Lower lobe of right lung (tissue), 2 donors: ENCODE data around the gene HMCN2. TPM values are rescaled to one million over a fixed set of nuclear protein-coding genes. Genes with fewer than 3 reads are reported as not detected.

Experiments used
- ATAC-seq, 2 donors: fragments of 200-7000 bp; cut with Tn5 transposase; one replicate each; pipeline ENCODE4 v1.9.1; 2020 to 2022; ENCODE audit warnings: mild to moderate bottlenecking in 2 of 2, moderate library complexity in 2 of 2
- DNase-seq: peaks from one replicate; pipeline ENCODE4 v3.0.0-alpha.2; 2020
- H3K27ac ChIP-seq: fragments of 200-600 bp; one replicate; pipeline ENCODE4 v1.8.0; 2022
- H3K27me3 ChIP-seq: fragments of 200-600 bp; one replicate; pipeline ENCODE4 v1.8.0; 2022; ENCODE audit warnings: low read depth
- H3K36me3 ChIP-seq: fragments of 200-600 bp; one replicate; pipeline ENCODE4 v1.8.0; 2022; ENCODE audit warnings: mild to moderate bottlenecking
- H3K4me1 ChIP-seq: fragments of 200-600 bp; one replicate; pipeline ENCODE4 v1.8.0; 2022
- H3K4me3 ChIP-seq: fragments of 200-600 bp; one replicate; pipeline ENCODE4 v1.8.0; 2022; ENCODE audit warnings: mild to moderate bottlenecking
- H3K9me3 ChIP-seq: fragments of 200-600 bp; one replicate; pipeline ENCODE4 v1.8.0; 2022
- CTCF ChIP-seq: fragments of 200-600 bp; IDR thresholded peaks from one replicate; pipeline ENCODE4 v1.8.0; 2022; ENCODE audit warnings: antibody characterized with exemption, mild to moderate bottlenecking
- intact Hi-C: fragments of 100-400 bp; cut with DNase I; formaldehyde crosslinking; loops from one replicate; pipeline ENCODE4 v1.11.0; 2022
- total RNA-seq: library from RNA; stranded (reverse); fragmentation: NEBNext Ultra II Directional; extraction: Animal tissue kit (Norgen Biotek cat#: 25700); gene quantifications from one replicate; pipeline ENCODE4 v1.2.1, GENCODE V29; 2021
- donor health status: DM: no; HTN: yes; CAD: no; lungs with severe emphysema.

HMCN2 gene
- total RNA-seq, 1 donor from 2014 or later = 4.7 TPM

DNA sequence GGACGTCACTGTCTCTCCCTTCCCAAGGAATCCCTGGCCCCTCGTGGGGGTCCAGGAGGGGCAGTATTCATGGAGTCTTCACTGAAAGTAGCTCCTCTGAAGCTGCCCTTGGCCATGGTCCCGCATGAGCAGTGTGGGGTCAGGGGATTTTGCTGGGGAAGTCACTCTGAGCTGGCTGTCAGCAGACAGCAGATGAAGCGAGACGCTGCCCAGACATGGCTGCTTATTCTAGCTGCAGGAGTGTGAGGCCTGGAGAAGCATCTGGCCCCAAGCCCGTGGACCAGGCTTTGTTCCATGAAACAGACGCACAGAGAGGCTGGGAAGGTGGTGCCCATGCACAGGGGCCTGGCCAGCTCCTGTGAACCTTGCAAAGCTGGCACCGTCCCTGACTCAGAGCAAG is 157.7 kb downstream of the HMCN2 start:
- ATAC-seq (no peak), DNase-seq (no peak)
- H3K27ac ChIP-seq = no peak overlapping the region
- no peaks in the 10 kb centered on the region for H3K27me3 ChIP-seq
- intact Hi-C loops = no loop called here
- H3K4me3 ChIP-seq = no peak overlapping the region
- no peaks in the 10 kb centered on the region for H3K36me3 ChIP-seq
- peaks cover 10% of the 10 kb centered on the region for H3K4me1 ChIP-seq
- TF ChIP-seq CTCF = no peak
- H3K9me3 ChIP-seq = no peaks in the 10 kb centered on the region

DNA sequence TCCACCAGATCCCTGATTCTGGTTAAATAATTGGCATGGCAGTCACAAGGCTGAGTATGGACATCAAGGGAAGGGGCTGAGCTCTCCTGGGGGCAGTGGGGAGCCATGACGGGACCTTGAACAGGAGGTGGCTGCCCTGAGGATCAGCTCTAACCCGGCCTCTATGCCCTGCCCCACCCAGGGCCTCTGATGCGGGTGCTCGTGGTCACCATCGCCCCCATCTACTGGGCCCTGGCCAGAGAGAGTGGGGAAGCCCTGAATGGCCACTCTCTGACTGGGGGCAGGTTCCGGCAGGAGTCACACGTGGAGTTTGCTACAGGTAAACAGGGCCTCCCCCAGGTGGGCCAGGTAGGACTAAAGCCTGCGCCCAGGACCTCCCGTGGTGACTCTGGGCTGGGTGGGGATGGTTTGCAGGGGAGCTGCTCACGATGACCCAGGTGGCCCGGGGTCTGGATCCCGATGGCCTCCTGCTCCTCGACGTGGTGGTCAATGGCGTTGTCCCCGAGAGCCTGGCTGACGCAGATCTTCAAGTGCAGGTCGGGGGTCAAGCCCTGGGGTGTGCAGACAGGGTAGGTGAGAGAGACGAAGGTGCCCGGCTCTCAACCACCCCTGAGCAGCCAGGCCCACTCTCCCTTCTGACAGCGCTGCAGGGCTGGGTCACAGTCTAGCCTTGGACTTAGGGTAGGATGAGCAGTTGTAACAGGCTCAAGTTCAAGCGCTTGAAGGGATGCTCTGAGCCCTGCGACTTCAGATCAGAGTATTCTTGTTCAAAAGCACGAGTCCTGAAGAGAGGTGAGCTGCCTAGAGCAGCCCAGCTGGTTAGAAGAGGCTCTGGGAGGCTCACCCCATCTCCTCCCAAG is 159.3 kb downstream of the HMCN2 start:
- TF ChIP-seq CTCF = no peak

DNA sequence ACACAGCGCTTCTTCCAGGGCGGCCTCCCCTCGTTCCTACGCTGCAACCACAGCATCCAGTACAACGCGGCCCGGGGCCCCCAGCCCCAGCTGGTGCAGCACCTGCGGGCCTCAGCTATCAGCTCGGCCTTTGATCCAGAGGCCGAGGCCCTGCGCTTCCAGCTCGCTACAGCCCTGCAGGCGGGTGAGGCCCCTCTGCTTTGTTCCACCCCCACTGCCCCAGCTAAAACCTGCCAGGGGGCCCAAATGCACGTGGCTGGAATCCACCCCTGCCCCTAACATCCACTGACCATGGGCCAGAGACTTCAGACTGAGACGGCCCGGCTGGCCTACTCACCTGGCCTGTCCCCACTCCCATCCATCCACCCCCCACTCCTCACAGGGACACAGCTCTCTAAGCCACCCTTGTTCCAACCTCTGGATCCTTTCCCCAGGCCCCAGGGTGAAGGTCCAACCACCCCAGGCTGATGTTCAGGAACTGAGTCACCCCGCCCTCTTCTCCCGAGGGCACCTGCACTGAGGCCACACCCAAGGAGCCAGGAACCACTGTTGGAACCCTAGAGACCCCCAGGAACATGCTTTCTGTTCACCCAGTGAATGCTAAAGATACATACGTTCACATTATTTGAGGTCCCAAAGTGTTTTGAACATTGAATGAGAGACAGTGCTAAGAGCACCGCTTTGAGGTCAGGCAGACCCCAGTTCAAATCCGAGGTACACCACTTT is 160.3 kb downstream of the HMCN2 start:
- no peak for DNase-seq
- H3K4me3 ChIP-seq = no peak overlapping the region
- no peak overlapping the region for H3K27ac ChIP-seq
- H3K9me3 ChIP-seq = no peaks in the 10 kb centered on the region
- no peak for ATAC-seq
- peaks cover 10% of the 10 kb centered on the region for H3K4me1 ChIP-seq
- TF ChIP-seq CTCF = no peak
- H3K27me3 ChIP-seq = no peaks in the 10 kb centered on the region
- no peaks in the 10 kb centered on the region for H3K36me3 ChIP-seq
- intact Hi-C loops = no loop called here

More for the DNA sequence above, 159.3 kb downstream of the HMCN2 start:
- Histone ChIP-seq H3K9me3 (no peaks in the 10 kb centered on the region), H3K27ac (no peak overlapping the region), H3K27me3 (no peaks in the 10 kb centered on the region), H3K4me1 (peaks cover 10% of the 10 kb centered on the region), H3K36me3 (no peaks in the 10 kb centered on the region), H3K4me3 (no peak overlapping the region)
- intact Hi-C loops = no loop called here
- no peak for DNase-seq
- no peak for ATAC-seq

GRCh38 chr9:130426467-130426773 is 160.9 kb downstream of the HMCN2 start:
- H3K9me3 ChIP-seq = no peaks in the 10 kb centered on the region
- H3K4me3 ChIP-seq = no peak overlapping the region
- H3K27ac ChIP-seq = no peak overlapping the region
- H3K27me3 ChIP-seq = peaks cover 2% of the 10 kb centered on the region
- no peak for ATAC-seq
- DNase-seq = no peak
- intact Hi-C loops = no loop called here
- H3K4me1 ChIP-seq = peaks cover 10% of the 10 kb centered on the region
- TF ChIP-seq CTCF = no peak
- no peaks in the 10 kb centered on the region for H3K36me3 ChIP-seq

- Histone ChIP-seq H3K27me3 (peaks cover 6% of the 10 kb centered on the region), H3K36me3 (no peaks in the 10 kb centered on the region), H3K27ac (no peak overlapping the region), H3K4me1 (peaks cover 10% of the 10 kb centered on the region), H3K4me3 (no peak overlapping the region), H3K9me3 (no peaks in the 10 kb centered on the region)
- TF ChIP-seq CTCF = no peak
- DNase-seq (no peak), ATAC-seq (no peak)
- intact Hi-C loops = no loop called here
Measured at GRCh38 chr9:130426883-130427282, 161.3 kb downstream of the HMCN2 start.
